GM12801 (cell line): Measurements from ENCODE around the gene HBE1.
"Not testable (repeated sequence)": the region's sequence is repeated elsewhere in the genome, so short reads cannot be mapped to it uniquely, and the experiment has no call there.

Experiments used
- CTCF ChIP-seq: IDR thresholded peaks from one replicate; pipeline ENCODE4 v1.5.1; 2011; ENCODE audit warnings: control low read depth; ENCODE audit not compliant: insufficient read length; ENCODE audit errors: extremely low read depth

HBE1 gene

GRCh38 chr11:5257296-5257695 lies 12.4 kb downstream of the HBE1 start:
- no peak for TF ChIP-seq CTCF

GRCh38 chr11:5254646-5255413 lies 14.9 kb downstream of the HBE1 start, which contains the start of gene HBG2:
HBG2 (minus strand) TSS chr11:5254781; CDS start chr11:5254728, 53 bp downstream.
- not testable (repeated sequence) for TF ChIP-seq CTCF

GRCh38 chr11:5252919-5253265 lies 16.9 kb downstream of the HBE1 start:
- TF ChIP-seq CTCF, result no peak

GRCh38 chr11:5252192-5252918 lies 17.4 kb downstream of the HBE1 start:
- TF ChIP-seq CTCF, result no peak

- no peak for TF ChIP-seq CTCF
These were observed 18.0 kb downstream of the HBE1 start for GRCh38 chr11:5251746-5252145.

- TF ChIP-seq CTCF, result no peak
These were observed 19.1 kb downstream of the HBE1 start for GRCh38 chr11:5250543-5251204.

GRCh38 chr11:5249807-5250396 lies 19.8 kb downstream of the HBE1 start, which contains the start of gene HBG1:
HBG1 (minus strand) TSS chr11:5249857; CDS start chr11:5249804, 53 bp downstream.
- not testable (repeated sequence) for TF ChIP-seq CTCF
